Omental fat pad (tissue), 4 donors: ENCODE measurements around the gene ZNF467. TPM values are rescaled to one million over a fixed set of nuclear protein-coding genes. Genes with fewer than 3 reads are reported as not detected.

Experiments used
- ATAC-seq: fragments of 150-250 bp; one replicate; pipeline ENCODE4 v1.9.1; 2016; ENCODE audit warnings: mild to moderate bottlenecking, moderate library complexity; ENCODE audit not compliant: low FRiP score
- DNase-seq: peaks from one replicate; pipeline ENCODE4 v3.0.0-alpha.2; 2019; ENCODE audit warnings: low spot score
- total RNA-seq, 4 donors: library from RNA; depleted of rRNA; stranded (reverse); fragments of >200 nt; gene quantifications; one replicate each; pipeline ENCODE4 v1.1.0, GENCODE V29; 2016
- TF ChIP-seq, protein P1 (sequence below), 3 donors: fragments of 450-650 bp; IDR thresholded peaks; one replicate each; pipeline ENCODE4 v1.5.1; 2016 to 2017; ENCODE audit warnings: antibody characterized with exemption in 3 of 3, mild to moderate bottlenecking in 3 of 3, moderate library complexity in 2 of 3

The ZNF467 gene
- total RNA-seq, 4 donors from 2014 or later = 4.2 to 15.8 (median 7.0) TPM

- no peak for DNase-seq
- ATAC-seq = no peak
- TF ChIP-seq, protein P1, sequence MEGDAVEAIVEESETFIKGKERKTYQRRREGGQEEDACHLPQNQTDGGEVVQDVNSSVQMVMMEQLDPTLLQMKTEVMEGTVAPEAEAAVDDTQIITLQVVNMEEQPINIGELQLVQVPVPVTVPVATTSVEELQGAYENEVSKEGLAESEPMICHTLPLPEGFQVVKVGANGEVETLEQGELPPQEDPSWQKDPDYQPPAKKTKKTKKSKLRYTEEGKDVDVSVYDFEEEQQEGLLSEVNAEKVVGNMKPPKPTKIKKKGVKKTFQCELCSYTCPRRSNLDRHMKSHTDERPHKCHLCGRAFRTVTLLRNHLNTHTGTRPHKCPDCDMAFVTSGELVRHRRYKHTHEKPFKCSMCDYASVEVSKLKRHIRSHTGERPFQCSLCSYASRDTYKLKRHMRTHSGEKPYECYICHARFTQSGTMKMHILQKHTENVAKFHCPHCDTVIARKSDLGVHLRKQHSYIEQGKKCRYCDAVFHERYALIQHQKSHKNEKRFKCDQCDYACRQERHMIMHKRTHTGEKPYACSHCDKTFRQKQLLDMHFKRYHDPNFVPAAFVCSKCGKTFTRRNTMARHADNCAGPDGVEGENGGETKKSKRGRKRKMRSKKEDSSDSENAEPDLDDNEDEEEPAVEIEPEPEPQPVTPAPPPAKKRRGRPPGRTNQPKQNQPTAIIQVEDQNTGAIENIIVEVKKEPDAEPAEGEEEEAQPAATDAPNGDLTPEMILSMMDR (IDR thresholded peaks at IDR 0.05) = no peak
Observed at GRCh38 chr7:149727899-149728476, 45.4 kb downstream of the ZNF467 start.

DNA sequence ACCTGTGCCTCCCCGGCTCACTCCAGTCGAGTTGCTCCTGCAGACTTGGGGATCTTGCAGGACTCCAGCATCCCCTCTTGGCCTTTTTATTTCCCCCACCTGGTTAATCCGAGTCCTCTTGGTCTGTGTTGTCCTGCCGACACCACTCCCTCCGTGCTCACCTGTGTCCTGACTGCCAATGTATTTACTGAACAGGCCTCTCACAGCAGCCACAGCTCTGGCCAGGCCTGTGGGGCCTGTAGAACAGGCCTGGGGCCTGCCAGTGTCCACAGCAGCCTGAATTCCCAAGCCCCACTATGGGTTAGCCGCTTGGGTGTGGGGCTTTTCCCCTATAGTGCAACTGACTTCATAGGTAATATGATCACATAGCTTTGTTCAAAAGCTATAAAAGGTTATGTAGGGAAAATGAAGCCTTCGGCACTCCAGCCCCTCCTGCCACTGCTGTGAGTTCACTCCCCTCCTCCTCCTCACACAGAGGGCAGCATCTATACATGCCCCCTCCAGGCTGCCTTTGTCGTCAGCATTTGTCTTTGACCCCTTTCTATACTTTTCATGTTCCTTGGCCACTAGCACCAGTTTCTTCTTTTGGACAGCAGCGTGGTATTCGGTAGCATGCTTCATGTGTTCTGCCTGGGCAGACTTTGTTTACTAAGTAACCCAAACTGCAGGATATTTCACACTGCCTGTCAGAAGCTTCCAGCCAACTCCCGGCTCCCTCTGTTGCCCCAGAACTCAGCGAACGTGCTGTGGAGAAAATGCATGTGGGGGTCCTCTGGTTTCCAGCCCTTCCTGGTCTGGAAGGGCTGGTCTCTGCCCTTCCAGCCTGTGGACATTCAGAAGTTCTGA is 46.1 kb downstream of the ZNF467 start:
- DNase-seq (no peak), ATAC-seq (no peak)
- TF ChIP-seq, protein P1 (IDR thresholded peaks at IDR 0.05) = no peak

- DNase-seq (no peak), ATAC-seq (no peak)
- TF ChIP-seq, protein P1 (IDR thresholded peaks at IDR 0.05) = no peak
Observed at GRCh38 chr7:149725916-149726315, 47.5 kb downstream of the ZNF467 start.

- DNase-seq = no peak
- TF ChIP-seq, protein P1 (IDR thresholded peaks at IDR 0.05) = no peak
- ATAC-seq = no peak
Observed at GRCh38 chr7:149725426-149725821, 48.0 kb downstream of the ZNF467 start.

GRCh38 chr7:149724661-149725425 is 48.5 kb downstream of the ZNF467 start:
- DNase-seq (no peak), ATAC-seq (no peak)
- TF ChIP-seq, protein P1 (IDR thresholded peaks at IDR 0.05) = no peak

GRCh38 chr7:149723795-149724495 is 49.4 kb downstream of the ZNF467 start:
- no peak for ATAC-seq
- TF ChIP-seq, protein P1 (IDR thresholded peaks at IDR 0.05) = no peak
- DNase-seq = no peak
